Mesenchymal stem cell (in vitro differentiated cells and primary cell): ENCODE results near the gene CCNL1.

Experiments used
- DNase-seq: peaks from one replicate; pipeline ENCODE4 v3.0.0-alpha.2; 2013
- H2AFZ ChIP-seq: one replicate; pipeline ENCODE4 v1.6.1; 2013; ENCODE audit warnings: low read depth, mild to moderate bottlenecking, control low read depth, inconsistent platforms, low read length, moderate library complexity
- H2AK5ac ChIP-seq: 2 replicates; pipeline ENCODE4 v1.6.1; 2013; ENCODE audit warnings: low read length, moderate library complexity, mild to moderate bottlenecking, inconsistent platforms; ENCODE audit not compliant: severe bottlenecking
- H2BK120ac ChIP-seq: one replicate; pipeline ENCODE4 v1.6.1; 2013; ENCODE audit warnings: low read depth, mild to moderate bottlenecking, inconsistent platforms, low read length, moderate library complexity
- H2BK12ac ChIP-seq, 2 experiments: one replicate each; pipeline ENCODE4 v1.6.1; 2013; ENCODE audit warnings: inconsistent platforms in 2 of 2, low read length in 2 of 2, mild to moderate bottlenecking in 2 of 2, moderate library complexity in 2 of 2, control low read depth in 1 of 2
- H2BK15ac ChIP-seq: one replicate; pipeline ENCODE4 v1.6.1; 2013; ENCODE audit warnings: mild to moderate bottlenecking, low read depth, inconsistent platforms; ENCODE audit not compliant: poor library complexity, severe bottlenecking
- H2BK5ac ChIP-seq: 2 replicates; pipeline ENCODE4 v1.6.1; 2013; ENCODE audit warnings: low read depth, mild to moderate bottlenecking, low read length, control low read depth, inconsistent platforms; ENCODE audit not compliant: poor library complexity, severe bottlenecking
- H3K14ac ChIP-seq, 2 experiments: one replicate each; pipeline ENCODE4 v1.6.1; 2013; ENCODE audit warnings: inconsistent platforms in 2 of 2, low read length in 2 of 2, control low read depth in 1 of 2, mild to moderate bottlenecking in 1 of 2, moderate library complexity in 1 of 2
- H3K18ac ChIP-seq, 2 experiments: one replicate each; pipeline ENCODE4 v1.6.1; 2013; ENCODE audit warnings: inconsistent platforms in 2 of 2, low read length in 2 of 2, control low read depth in 1 of 2, low read depth in 1 of 2, mild to moderate bottlenecking in 1 of 2
- H3K23ac ChIP-seq, 2 experiments: one replicate each; pipeline ENCODE4 v1.6.1; 2013; ENCODE audit warnings: inconsistent platforms in 2 of 2, low read length in 2 of 2, mild to moderate bottlenecking in 2 of 2, moderate library complexity in 2 of 2, control low read depth in 1 of 2
- H3K27ac ChIP-seq: 2 replicates; pipeline ENCODE4 v1.5.1; 2013; ENCODE audit warnings: mild to moderate bottlenecking, moderate library complexity, low read length, control low read depth, inconsistent platforms; ENCODE audit not compliant: poor library complexity, severe bottlenecking
- H3K27me3 ChIP-seq, 2 experiments: 2 replicates each; pipeline versions ENCODE4 v1.6.1 to v1.7.0; 2013; ENCODE audit warnings: low read length in 2 of 2, mild to moderate bottlenecking in 2 of 2, moderate library complexity in 2 of 2, control low read depth in 1 of 2, inconsistent platforms in 1 of 2; ENCODE audit not compliant: control insufficient read depth in 1 of 2, insufficient read depth in 1 of 2
- H3K36me3 ChIP-seq, 2 experiments: 2 replicates each; pipeline versions ENCODE4 v1.6.1 to v1.7.0; 2013; ENCODE audit warnings: low read length in 2 of 2, control low read depth in 1 of 2, inconsistent platforms in 1 of 2, low read depth in 1 of 2, mild to moderate bottlenecking in 1 of 2; ENCODE audit not compliant: insufficient read depth in 2 of 2, control insufficient read depth in 1 of 2
- H3K4ac ChIP-seq, 2 experiments: one replicate each; pipeline ENCODE4 v1.6.1; 2013; ENCODE audit warnings: inconsistent platforms in 2 of 2, low read length in 2 of 2, mild to moderate bottlenecking in 2 of 2, moderate library complexity in 2 of 2, control low read depth in 1 of 2, low read depth in 1 of 2
- H3K4me1 ChIP-seq: 2 replicates; pipeline ENCODE4 v1.6.1; 2013; ENCODE audit warnings: low read depth, low read length, control low read depth; ENCODE audit not compliant: control insufficient read depth, insufficient read depth
- H3K4me2 ChIP-seq: 2 replicates; pipeline ENCODE4 v1.6.1; 2013; ENCODE audit warnings: low read length, mild to moderate bottlenecking, inconsistent platforms; ENCODE audit not compliant: poor library complexity, severe bottlenecking
- H3K4me3 ChIP-seq, 2 experiments: 2 replicates each; pipeline versions ENCODE4 v1.5.1 to v1.7.0; 2013; ENCODE audit warnings: low read length in 2 of 2, mild to moderate bottlenecking in 2 of 2, control low read depth in 1 of 2, low read depth in 1 of 2; ENCODE audit not compliant: insufficient read depth in 1 of 2
- H3K79me1 ChIP-seq: replicated peaks from 2 replicates; pipeline ENCODE4 v1.6.1; 2013; ENCODE audit warnings: mild to moderate bottlenecking, control low read depth, low read length, inconsistent platforms; ENCODE audit not compliant: poor library complexity, severe bottlenecking
- H3K9ac ChIP-seq: 2 replicates; pipeline ENCODE4 v1.7.0; 2013; ENCODE audit warnings: mild to moderate bottlenecking, low read length, moderate library complexity
- H3K9me3 ChIP-seq: 2 replicates; pipeline ENCODE4 v1.7.0; 2013; ENCODE audit warnings: mild to moderate bottlenecking, low read length; ENCODE audit not compliant: control insufficient read depth
- H4K8ac ChIP-seq: one replicate; pipeline ENCODE4 v1.6.1; 2013; ENCODE audit warnings: inconsistent platforms, mild to moderate bottlenecking, low read length, moderate library complexity
- H4K91ac ChIP-seq: one replicate; pipeline ENCODE4 v1.6.1; 2013; ENCODE audit warnings: mild to moderate bottlenecking, low read length, inconsistent platforms
- WGBS: methylation state at CpG from one replicate; pipeline ENCODE4 v1.1.7; 2013; ENCODE audit warnings: mixed read lengths; 5-methylcytosine and 5-hydroxymethylcytosine counted together

CCNL1 gene

DNA sequence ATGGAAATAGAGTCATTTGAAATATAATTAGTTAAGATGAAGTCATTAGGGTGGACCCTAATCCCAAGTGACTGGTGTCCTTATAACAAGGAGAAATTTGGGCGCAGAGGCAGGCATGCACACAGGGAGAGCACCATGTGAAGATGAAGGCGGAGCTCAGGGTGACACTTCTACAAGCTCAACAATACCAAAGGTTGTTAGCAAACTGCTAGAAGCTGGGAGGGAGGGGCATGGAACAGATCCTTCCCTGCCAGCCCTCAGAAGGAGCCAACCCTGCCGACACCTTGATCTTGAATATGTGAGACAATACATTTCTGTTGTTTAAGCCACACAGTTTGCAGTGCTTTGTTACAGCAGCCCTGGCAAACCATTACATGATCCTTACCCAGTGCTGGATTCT, 57.8 kb downstream of the CCNL1 start:
- WGBS: 96% methylated on average over 2 of the region's 3 CpGs

DNA sequence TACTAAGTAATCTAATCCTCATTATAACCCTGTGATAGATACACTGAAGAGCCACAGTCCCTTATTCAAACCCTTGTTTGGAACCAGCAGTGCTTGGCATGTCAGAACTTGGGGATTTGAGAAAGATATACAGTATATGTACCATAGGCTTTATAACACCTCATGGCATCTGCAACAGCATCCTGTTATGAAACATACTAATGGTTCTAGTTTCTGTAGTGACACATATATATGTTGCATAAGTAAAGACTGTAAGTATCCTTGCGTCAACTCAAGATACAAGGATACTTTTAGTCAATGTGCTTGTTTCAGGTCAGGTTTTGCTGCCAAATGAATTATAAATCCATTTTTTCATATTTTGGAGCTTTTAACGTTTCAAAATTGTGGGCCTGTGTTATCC, 58.5 kb downstream of the CCNL1 start:
- 58% methylated on average over 1 of the region's 2 CpGs for WGBS
- Histone ChIP-seq H3K18ac (no peak overlapping the region), H2BK15ac (no peak overlapping the region), H4K91ac (no peak overlapping the region), H3K9ac (no peak overlapping the region), H2BK5ac (no peak overlapping the region), H3K4ac (no peak overlapping the region), H3K27me3 (no peaks in the 10 kb centered on the region), H3K27ac (no peak overlapping the region), H3K36me3 (no peaks in the 10 kb centered on the region), H4K8ac (no peak overlapping the region), H3K4me3 (no peak overlapping the region), H2BK120ac (no peak overlapping the region), H3K14ac (no peak overlapping the region), H3K79me1 (no peaks in the 10 kb centered on the region), H3K4me1 (peaks cover 1% of the 10 kb centered on the region), H2AK5ac (no peak overlapping the region), H3K23ac (no peak overlapping the region), H3K4me2 (no peak overlapping the region), H3K9me3 (no peaks in the 10 kb centered on the region), H2BK12ac (no peak overlapping the region), H2AFZ (no peak overlapping the region)
- no peak for DNase-seq

More for the DNA sequence above, 57.8 kb downstream of the CCNL1 start:
- Histone ChIP-seq H2BK5ac (no peak overlapping the region), H2AFZ (no peak overlapping the region), H4K8ac (no peak overlapping the region), H3K27ac (no peak overlapping the region), H3K4me2 (no peak overlapping the region), H3K4me3 (no peak overlapping the region), H3K27me3 (no peaks in the 10 kb centered on the region), H2AK5ac (no peak overlapping the region), H3K18ac (no peak overlapping the region), H2BK15ac (no peak overlapping the region), H3K79me1 (no peaks in the 10 kb centered on the region), H4K91ac (no peak overlapping the region), H3K9ac (no peak overlapping the region), H3K14ac (no peak overlapping the region), H3K4ac (no peak overlapping the region), H3K36me3 (no peaks in the 10 kb centered on the region), H3K4me1 (peaks cover 1% of the 10 kb centered on the region), H2BK120ac (no peak overlapping the region), H3K23ac (no peak overlapping the region), H2BK12ac (no peak overlapping the region), H3K9me3 (no peaks in the 10 kb centered on the region)
- DNase-seq: no peak

DNA sequence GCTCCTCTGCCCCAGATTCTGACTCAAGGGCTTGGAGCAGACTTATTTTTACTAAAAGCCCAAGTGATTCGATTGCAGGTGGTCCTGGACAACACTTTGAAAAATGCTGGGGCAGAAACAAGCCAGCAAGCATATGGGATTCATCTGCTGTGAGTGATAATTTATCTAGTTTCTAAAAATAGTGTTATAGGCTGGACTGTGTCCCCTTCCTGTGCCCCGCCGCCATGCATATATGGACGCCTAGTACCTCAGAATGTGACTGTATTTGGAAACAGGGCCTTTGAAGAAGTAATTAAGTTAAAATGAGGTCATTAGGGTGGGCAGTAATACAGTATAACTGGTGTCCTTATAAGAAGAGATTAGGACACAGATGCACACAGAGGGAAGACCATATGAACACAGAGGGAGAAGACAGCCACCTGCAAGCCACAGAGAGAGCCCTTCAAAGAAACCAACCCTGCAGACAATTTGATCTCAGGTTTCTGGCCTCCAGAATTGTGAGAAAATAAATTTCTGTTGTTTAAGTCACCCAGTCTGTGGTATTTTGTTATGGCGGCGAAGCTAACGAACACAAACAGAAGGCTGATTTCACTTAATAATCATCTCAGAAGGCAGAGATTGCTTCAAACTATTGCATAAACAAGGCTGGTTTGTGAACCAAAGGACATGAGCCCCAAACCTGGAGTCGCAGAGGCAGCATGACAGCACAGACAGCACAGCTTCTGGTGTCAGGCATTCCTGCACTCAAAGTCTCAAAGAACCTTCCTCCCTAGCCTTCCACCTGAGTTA, 59.1 kb downstream of the CCNL1 start:
- H4K91ac ChIP-seq: no peak overlapping the region
- 88% methylated on average over 8 of the region's 8 CpGs for WGBS
- no peaks in the 10 kb centered on the region for H3K36me3 ChIP-seq
- no peak overlapping the region for H2BK12ac ChIP-seq
- no peak overlapping the region for H4K8ac ChIP-seq
- no peak overlapping the region for H3K4me3 ChIP-seq
- no peak overlapping the region for H3K4me2 ChIP-seq
- no peak overlapping the region for H2BK5ac ChIP-seq
- no peak overlapping the region for H3K14ac ChIP-seq
- H3K4ac ChIP-seq: no peak overlapping the region
- H3K9me3 ChIP-seq: no peaks in the 10 kb centered on the region
- H3K4me1 ChIP-seq: peaks cover 1% of the 10 kb centered on the region
- H3K79me1 ChIP-seq: no peaks in the 10 kb centered on the region
- no peak overlapping the region for H2BK15ac ChIP-seq
- H3K18ac ChIP-seq: no peak overlapping the region
- no peak overlapping the region for H2AFZ ChIP-seq
- H3K9ac ChIP-seq: no peak overlapping the region
- H2AK5ac ChIP-seq: no peak overlapping the region
- H3K27ac ChIP-seq: no peak overlapping the region
- H3K27me3 ChIP-seq: no peaks in the 10 kb centered on the region
- H2BK120ac ChIP-seq: no peak overlapping the region
- DNase-seq: no peak
- no peak overlapping the region for H3K23ac ChIP-seq

GRCh38 chr3:157100096-157100477, 59.9 kb downstream of the CCNL1 start:
- Histone ChIP-seq H4K8ac (no peak overlapping the region), H2AK5ac (no peak overlapping the region), H3K23ac (peak overlapping the region in 1 of 2 experiments; percentile 2), H3K9me3 (no peaks in the 10 kb centered on the region), H3K4me3 (no peak overlapping the region), H3K27ac (no peak overlapping the region), H3K14ac (no peak overlapping the region), H2AFZ (no peak overlapping the region), H3K4me1 (peaks cover under 1% of the 10 kb centered on the region), H3K4ac (no peak overlapping the region), H3K79me1 (no peaks in the 10 kb centered on the region), H3K18ac (no peak overlapping the region), H2BK5ac (no peak overlapping the region), H2BK15ac (no peak overlapping the region), H4K91ac (no peak overlapping the region), H2BK12ac (no peak overlapping the region), H2BK120ac (no peak overlapping the region), H3K9ac (no peak overlapping the region), H3K4me2 (no peak overlapping the region), H3K36me3 (no peaks in the 10 kb centered on the region), H3K27me3 (no peaks in the 10 kb centered on the region)
- DNase-seq: no peak
- WGBS: 100% methylated on average over 2 of the region's 4 CpGs
